HL-60 (cell line): Measurements from ENCODE around the gene DCDC2C.

Experiments
- DNase-seq, 2 experiments: peaks; one replicate each; pipeline ENCODE4 v3.0.0-alpha.2; 2010 to 2020; ENCODE audit warnings: low read depth in 1 of 2, low spot score in 1 of 2
- H3K27ac ChIP-seq: fragments of 250-450 bp; sonication (Bioruptor Pico); replicated peaks from 2 replicates; pipeline ENCODE4 v1.5.1; 2020; ENCODE audit warnings: mild to moderate bottlenecking, moderate library complexity
- H3K27me3 ChIP-seq: fragments of 250-450 bp; sonication (Bioruptor Pico); 2 replicates; pipeline ENCODE4 v1.5.1; 2021; ENCODE audit warnings: mild to moderate bottlenecking, moderate library complexity; ENCODE audit not compliant: insufficient read depth, poor library complexity, severe bottlenecking
- H3K4me3 ChIP-seq: replicated peaks from 2 replicates; pipeline ENCODE4 v1.5.1; 2011; ENCODE audit warnings: mild to moderate bottlenecking, control low read depth, low read length; ENCODE audit not compliant: insufficient read depth
- GABPA ChIP-seq: IDR thresholded peaks from 2 replicates; pipeline ENCODE4 v1.6.1; 2012; ENCODE audit warnings: low read depth
- POLR2AphosphoS5 ChIP-seq: IDR thresholded peaks from 2 replicates; pipeline ENCODE4 v1.6.1; 2012; ENCODE audit warnings: low read depth
- REST ChIP-seq: IDR thresholded peaks from 2 replicates; pipeline ENCODE4 v1.6.1; 2012; ENCODE audit warnings: low read depth; ENCODE audit not compliant: insufficient replicate concordance
- SPI1 ChIP-seq: IDR thresholded peaks from 2 replicates; pipeline ENCODE4 v1.6.1; 2012; ENCODE audit warnings: low read depth, mild to moderate bottlenecking, borderline replicate concordance
- TF ChIP-seq, protein P1 (sequence below): IDR thresholded peaks from one replicate; pipeline ENCODE4 v1.5.1; 2011; ENCODE audit warnings: low read length, control low read depth, inconsistent platforms; ENCODE audit not compliant: insufficient read depth

Gene DCDC2C

GRCh38 chr2:3730646-3731045 is 27.3 kb downstream of the DCDC2C start:
- no peak overlapping the region for H3K4me3 ChIP-seq
- H3K27me3 ChIP-seq, result no peaks in the 10 kb centered on the region
- TF ChIP-seq SPI1, result no peak
- TF ChIP-seq, protein P1, sequence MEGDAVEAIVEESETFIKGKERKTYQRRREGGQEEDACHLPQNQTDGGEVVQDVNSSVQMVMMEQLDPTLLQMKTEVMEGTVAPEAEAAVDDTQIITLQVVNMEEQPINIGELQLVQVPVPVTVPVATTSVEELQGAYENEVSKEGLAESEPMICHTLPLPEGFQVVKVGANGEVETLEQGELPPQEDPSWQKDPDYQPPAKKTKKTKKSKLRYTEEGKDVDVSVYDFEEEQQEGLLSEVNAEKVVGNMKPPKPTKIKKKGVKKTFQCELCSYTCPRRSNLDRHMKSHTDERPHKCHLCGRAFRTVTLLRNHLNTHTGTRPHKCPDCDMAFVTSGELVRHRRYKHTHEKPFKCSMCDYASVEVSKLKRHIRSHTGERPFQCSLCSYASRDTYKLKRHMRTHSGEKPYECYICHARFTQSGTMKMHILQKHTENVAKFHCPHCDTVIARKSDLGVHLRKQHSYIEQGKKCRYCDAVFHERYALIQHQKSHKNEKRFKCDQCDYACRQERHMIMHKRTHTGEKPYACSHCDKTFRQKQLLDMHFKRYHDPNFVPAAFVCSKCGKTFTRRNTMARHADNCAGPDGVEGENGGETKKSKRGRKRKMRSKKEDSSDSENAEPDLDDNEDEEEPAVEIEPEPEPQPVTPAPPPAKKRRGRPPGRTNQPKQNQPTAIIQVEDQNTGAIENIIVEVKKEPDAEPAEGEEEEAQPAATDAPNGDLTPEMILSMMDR, result no peak
- no peak for TF ChIP-seq GABPA
- no peak for TF ChIP-seq POLR2AphosphoS5
- no peak overlapping the region for H3K27ac ChIP-seq
- DNase-seq, result no peak

DNA sequence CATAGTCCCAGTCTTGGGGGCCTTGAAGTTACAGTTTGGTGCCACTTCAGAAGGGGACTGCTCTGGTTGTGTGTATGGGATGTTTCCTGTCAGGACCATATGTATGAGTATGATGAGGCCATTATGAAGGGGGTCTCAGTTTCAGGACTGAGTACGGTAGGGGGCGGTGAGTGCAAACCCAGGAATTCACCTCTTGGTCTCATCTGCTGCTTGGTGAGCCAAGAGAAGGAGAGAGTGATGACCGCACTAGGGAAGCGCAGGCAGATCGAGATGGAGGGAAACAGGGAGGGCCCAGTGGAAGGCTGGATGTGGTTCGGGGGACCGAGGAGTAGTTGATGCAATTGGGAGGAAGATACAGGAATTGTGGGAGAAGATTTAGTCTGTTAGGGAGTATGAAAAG is 28.5 kb downstream of the DCDC2C start:
- Histone ChIP-seq H3K27me3 (no peaks in the 10 kb centered on the region), H3K4me3 (no peak overlapping the region), H3K27ac (no peak overlapping the region)
- no peak for DNase-seq
- no peak for TF ChIP-seq REST
- TF ChIP-seq SPI1, result no peak
- no peak for TF ChIP-seq GABPA
- TF ChIP-seq, protein P1, result no peak
- no peak for TF ChIP-seq POLR2AphosphoS5

GRCh38 chr2:3736112-3736511 is 32.7 kb downstream of the DCDC2C start:
- no peak overlapping the region for H3K4me3 ChIP-seq
- H3K27ac ChIP-seq, result no peak overlapping the region
- no peak for TF ChIP-seq POLR2AphosphoS5
- H3K27me3 ChIP-seq, result no peaks in the 10 kb centered on the region
- no peak for DNase-seq

- no peak for DNase-seq
- TF ChIP-seq GABPA (no peak), REST (no peak), POLR2AphosphoS5 (no peak), SPI1 (no peak)
- TF ChIP-seq, protein P1, result no peak
- Histone ChIP-seq H3K27me3 (no peaks in the 10 kb centered on the region), H3K27ac (no peak overlapping the region), H3K4me3 (no peak overlapping the region)
Observed at GRCh38 chr2:3737128-3737527, 33.8 kb downstream of the DCDC2C start.

GRCh38 chr2:3738454-3738853 is 35.1 kb downstream of the DCDC2C start:
- peak in 1 of 2 experiments; percentile 24 for DNase-seq
- Histone ChIP-seq H3K27ac (no peak overlapping the region), H3K4me3 (no peak overlapping the region), H3K27me3 (no peaks in the 10 kb centered on the region)
- TF ChIP-seq GABPA (no peak), POLR2AphosphoS5 (no peak), REST (no peak), SPI1 (no peak)
- TF ChIP-seq, protein P1, result no peak
